GM19328 (cell line): Measurements from ENCODE around the gene EGR2.
"Not testable (repeated sequence)": the region's sequence is repeated elsewhere in the genome, so short reads cannot be mapped to it uniquely, and the experiment has no call there.

Experiments
- ATAC-seq: cut with Tn5 transposase; IDR thresholded peaks from one replicate; pipeline ENCODE4 v1.9.1; 2021; ENCODE audit warnings: mild to moderate bottlenecking, moderate library complexity; ENCODE audit not compliant: unreplicated experiment

Gene EGR2

DNA sequence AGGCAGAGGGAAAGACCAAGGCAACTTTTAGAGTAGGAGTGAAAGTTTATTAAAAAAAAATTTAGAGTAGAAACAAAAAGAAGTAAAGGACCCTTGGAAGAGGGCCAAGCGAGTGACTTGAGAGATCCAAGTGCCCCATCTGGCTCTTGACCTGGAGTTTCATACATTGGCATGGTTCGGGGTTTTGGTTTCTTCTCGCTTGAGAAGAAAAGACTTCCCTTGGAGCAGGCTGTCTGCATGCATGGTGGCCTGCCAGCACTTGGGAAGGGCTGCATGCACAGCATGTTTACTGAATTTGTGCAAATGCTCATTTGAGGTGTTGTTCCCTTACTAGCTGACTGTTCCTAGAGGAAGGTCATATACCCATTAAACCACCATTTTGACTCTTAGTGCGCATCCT, 20.4 kb downstream of the EGR2 start:
- no peak for ATAC-seq

- ATAC-seq, result no peak
These were observed 21.1 kb downstream of the EGR2 start for GRCh38 chr10:62795100-62795499.

DNA sequence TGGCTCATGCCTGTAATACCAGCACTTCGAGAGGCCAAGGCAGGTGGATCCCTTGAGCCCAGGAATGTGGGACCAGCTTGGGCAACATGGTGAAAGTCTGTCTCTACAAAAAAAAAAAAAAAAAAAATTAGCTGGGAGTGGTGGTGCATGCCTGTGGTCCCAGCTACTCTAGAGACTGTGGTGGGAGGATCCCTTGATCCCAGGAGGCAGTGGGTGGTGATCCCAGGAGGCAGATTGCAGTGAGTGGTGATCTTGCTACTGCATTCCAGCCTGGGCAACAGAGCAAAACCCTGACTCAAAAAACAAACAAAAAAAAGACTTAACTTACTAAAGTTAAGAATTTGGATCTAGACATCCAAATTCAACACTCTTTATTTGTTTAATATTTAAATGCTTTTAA, 21.9 kb downstream of the EGR2 start:
- ATAC-seq, result no peak

DNA sequence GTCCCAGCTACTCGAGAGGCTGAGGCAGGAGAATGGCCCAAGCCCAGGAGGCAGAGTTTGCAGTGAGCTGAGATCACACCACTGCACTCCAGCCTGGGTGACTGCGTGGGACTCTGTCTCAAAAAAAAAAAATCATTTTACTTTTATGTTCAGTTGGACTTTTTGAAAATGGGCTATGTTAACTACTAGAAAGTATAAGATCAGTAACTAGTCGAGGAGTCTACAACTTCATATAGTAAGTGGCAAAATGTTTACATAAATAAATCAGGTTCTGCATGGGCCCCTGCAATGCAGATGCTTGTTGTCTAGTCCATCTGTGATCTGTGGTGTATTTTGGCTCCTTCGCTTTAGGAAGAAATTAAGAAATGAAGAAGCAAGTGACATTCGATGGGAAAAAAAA, 23.9 kb downstream of the EGR2 start:
- no peak for ATAC-seq

DNA sequence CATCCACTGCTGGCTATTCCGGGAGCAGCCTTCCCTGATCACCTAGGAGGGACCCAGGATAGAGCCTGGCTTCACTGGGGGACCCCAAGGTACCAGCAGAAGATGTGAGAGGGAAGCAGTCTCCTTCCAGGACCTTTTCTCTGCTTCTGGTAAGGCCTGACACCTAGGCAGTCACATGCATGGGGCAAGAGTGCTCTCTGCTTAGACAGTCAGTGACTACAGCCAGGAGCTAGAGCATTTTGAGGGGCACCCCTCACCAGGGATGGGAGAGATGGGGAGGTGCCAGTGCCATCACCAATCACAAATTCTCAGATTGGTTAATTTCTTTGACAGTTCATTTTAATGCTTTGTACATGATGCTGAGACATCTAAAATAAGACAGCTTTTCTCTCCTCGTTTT, 25.6 kb downstream of the EGR2 start:
- ATAC-seq, result no peak

DNA sequence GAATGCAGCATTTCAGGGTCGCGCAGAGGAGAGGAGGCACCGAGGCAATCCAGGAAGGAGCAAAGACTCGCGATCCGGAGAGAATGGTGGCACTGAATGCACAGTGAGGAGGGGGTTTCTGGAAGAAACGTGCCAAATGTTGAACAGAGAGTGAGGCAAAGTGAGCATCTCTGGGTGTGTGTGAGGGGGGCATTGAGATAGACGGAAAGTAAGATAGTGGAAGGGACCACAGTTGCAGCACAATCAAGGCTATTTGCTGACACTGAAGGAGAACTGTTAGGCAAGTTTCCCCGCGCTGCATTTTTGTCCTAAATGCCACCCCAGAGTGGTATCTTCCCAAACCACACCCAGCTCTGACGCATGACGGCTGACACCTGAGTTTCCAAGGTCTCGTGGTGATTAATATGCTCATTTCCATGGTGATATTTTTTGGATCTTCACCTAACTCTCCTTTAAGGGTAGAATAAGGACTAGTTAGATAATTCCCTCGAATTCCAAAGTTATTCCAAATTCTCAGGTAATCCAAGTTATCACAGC, 26.1 kb downstream of the EGR2 start:
- no peak for ATAC-seq

DNA sequence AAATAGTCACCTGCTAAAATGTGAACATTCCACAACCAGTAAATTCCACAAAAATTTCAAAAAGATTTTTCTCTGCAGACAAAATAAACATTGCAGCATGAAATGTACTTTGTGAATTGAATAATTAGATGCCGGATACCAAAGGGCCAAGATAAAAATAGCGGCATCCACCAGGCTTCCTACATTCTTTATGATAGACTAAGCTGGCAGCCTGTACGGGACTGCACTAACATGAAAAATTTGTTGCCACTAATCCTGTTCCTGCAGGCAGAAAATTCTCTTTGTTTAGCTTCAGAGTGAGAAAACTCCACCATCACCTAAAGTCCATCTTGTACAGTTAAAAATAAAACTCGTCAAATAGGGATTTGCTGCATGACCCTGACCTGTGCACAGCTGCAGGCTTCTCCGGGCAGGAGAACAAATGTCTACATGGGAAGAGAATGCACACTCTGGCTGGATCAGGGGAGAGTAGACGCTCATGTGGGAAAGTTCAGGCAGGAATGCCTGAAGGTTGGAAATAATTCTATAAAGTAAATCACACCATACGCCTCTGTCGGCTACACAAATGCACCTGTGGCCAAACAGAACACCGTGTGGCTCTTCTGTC, 27.2 kb downstream of the EGR2 start:
- ATAC-seq, result no peak

GRCh38 chr10:62788285-62788684, 27.9 kb downstream of the EGR2 start:
- not testable (repeated sequence) for ATAC-seq

- not testable (repeated sequence) for ATAC-seq
These were observed 31.6 kb downstream of the EGR2 start for GRCh38 chr10:62784537-62784936.

- peak; percentile 90 for ATAC-seq
These were observed 36.5 kb downstream of the EGR2 start for GRCh38 chr10:62779487-62780248.

DNA sequence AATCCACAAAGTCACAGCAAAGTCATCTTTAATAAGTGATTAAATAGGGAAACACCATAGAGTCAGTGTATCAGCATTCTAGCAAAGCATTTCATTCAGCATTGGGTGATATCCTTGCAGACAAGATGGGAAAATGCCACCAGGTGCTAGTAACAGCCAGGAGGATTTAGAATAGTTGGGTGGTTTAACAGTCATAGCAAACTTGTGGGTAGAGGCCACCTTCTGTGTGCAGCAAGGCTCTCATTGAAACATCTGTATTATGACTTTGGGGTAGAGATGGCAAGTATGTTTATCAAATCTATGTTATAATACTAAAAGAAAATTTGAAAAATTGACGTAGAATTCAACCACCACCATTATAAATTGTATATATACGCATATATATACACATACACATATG, 38.0 kb downstream of the EGR2 start:
- ATAC-seq, result no peak

DNA sequence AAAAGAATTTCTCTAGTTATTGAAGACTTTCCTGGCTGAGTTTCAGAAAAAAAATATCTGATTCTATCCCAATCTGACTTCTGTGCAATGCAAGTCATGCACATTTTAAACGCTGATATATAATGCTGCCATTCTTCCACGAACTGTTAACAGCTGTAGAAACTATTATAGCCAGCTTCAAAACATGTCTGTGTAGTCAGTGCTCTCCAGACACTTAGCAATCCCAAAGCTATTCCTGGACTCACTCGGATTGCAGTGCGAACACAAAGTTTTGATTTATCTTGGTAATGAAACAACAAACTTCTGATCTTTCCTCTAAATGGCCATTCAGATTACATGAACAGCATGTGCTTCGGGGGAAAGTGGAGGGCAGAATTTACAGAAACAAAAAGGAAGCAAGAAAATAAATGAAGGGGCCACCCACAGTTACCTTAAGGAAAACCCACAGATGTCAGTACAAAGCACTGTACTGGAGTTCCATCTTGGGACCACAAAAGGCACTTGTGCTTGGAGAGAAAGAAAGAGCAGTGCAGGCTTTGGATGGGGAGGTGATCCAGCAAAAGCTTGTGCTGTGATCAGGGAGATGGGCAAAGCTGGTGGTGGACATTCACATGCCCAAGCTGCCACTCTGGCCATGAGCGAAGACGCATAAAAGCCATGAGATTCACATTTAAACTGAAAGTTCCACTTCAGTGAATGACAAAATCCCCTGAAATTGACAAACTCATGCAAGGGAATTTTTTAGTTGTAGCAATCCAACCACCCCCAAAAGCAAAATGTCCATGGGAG, 43.8 kb downstream of the EGR2 start:
- no peak for ATAC-seq

- no peak for ATAC-seq
These were observed 46.5 kb downstream of the EGR2 start for GRCh38 chr10:62769574-62770242.

GRCh38 chr10:62766386-62766785, 49.8 kb downstream of the EGR2 start:
- no peak for ATAC-seq

GRCh38 chr10:62765726-62766125, 50.4 kb downstream of the EGR2 start:
- ATAC-seq, result no peak

- ATAC-seq, result no peak
These were observed 52.2 kb downstream of the EGR2 start for GRCh38 chr10:62764011-62764410.

DNA sequence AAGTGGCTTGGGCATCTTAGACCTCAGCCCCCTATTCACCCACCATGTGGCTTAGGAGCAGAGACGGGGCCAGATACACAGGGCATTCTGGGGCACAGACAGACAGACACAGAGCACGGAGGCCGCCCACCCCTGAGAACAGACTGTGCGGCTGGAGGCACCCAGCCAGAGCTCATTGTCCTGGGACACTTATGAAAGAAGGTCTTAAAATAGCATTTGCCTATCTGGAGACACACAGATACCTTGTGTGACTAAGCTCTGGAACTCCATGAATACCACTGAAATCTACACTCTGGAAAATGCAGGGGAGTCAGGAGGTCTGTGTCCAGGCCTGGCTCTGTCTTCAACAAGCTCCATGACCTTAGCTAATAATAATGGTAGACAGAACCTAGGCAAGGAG, 53.0 kb downstream of the EGR2 start:
- ATAC-seq, result no peak
